Measurements from ENCODE around the gene GDA.

GRCh38 chr9:72154468-72155285, 5.4 kb downstream of the GDA start:
- TF ChIP-seq CTCF (IDR thresholded peaks at IDR 0.05), result no peak
- TF ChIP-seq POLR2A (IDR thresholded peaks at IDR 0.05), result no peak
